IPS-NIHi11 (cell line): ENCODE measurements around the gene SPDYE9.
"Not testable (repeated sequence)": the region's sequence is repeated elsewhere in the genome, so short reads cannot be mapped to it uniquely, and the experiment has no call there.

Source experiments
- DNase-seq: peaks from one replicate; pipeline ENCODE4 v3.0.0; 2012; ENCODE audit warnings: mixed read lengths, low spot score

The SPDYE9 gene, protein sequence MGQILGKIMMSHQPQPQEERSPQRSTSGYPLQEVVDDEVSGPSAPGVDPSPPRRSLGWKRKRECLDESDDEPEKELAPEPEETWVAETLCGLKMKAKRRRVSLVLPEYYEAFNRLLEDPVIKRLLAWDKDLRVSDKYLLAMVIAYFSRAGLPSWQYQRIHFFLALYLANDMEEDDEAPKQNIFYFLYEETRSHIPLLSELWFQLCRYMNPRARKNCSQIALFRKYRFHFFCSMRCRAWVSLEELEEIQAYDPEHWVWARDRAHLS

GRCh38 chr7:73085938-73086337, at the start of gene SPDYE9:
Gene SPDYE9 (minus strand): TSS chr7:73086038. CDS start chr7:73084238, 1,800 bp downstream.
- DNase-seq, result not testable (repeated sequence)

- not testable (repeated sequence) for DNase-seq
These were observed 49.0 kb upstream of the SPDYE9 start for GRCh38 chr7:73134866-73135265.

GRCh38 chr7:73132651-73133217, 46.9 kb upstream of the SPDYE9 start:
- not testable (repeated sequence) for DNase-seq

DNA sequence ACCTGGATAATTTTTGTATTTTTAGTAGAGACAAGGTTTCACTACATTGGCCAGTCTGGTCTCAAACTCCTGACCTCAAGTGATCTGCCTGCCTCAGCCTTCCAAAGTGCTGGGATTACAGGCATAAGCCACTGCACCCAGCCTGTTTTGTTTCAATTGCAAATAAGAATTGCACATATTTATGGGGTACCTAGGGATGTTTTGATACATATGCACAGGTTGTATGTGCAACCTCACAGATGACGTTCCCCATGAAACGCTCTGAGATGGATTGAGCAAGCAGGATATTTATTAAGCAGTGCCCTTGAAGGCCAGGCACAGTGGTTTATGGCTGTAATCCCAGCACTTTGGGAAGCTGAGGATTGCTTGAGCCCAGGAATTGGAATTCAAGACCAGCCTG, 44.8 kb upstream of the SPDYE9 start:
- DNase-seq, result not testable (repeated sequence)

DNA sequence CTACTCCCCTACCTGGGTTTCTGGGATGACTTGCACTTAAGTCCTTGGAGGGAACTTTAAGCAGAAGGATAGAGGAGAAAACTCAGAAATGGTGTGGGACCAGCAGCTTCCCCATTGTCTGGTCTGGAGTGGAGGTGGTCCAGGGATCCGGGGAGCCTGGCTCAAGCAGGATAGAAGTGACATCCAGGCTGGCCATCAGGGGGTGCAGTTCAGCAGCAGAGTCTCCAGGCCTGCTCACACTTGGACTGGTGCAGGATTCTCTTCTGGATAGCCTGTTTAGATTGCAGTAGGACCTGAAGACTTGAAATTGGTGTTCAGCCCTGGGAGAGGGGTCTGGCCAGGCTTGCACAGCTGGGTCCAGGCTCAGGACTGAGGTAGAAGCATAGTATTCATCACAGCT, 38.3 kb upstream of the SPDYE9 start:
- DNase-seq, result not testable (repeated sequence)

DNA sequence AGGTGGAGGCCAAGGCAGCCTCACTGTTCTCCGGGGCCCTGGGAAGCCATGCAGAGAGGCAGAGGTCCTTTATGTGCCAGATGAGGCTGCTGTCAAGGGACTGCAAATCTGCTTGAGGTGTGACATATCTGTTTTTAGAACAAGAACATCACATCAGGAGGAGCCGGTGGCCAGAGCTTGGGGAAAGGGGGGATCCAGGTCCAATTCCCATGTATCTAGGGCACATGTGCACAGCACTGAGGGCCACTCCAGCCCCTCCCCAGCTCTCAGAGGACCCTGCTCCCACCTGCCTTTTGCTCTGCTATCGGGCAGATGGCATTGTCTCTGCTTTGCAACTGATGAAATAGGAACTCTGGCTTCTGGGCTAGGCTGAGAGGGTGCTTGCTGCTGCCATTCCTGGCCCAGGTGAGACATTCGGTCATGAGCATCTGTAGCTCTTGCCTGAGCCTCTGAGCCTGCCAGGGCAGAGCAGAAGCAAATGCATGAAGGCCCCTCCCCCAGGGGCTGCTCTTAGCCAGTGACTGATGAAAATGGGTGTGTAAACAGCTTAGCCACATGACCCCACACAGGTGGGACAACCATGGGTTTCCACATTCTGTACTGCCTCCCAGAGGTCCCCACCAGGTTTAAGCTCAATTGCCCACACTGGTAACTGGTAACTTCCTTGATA, 37.1 kb upstream of the SPDYE9 start:
- DNase-seq, result not testable (repeated sequence)

- not testable (repeated sequence) for DNase-seq
These were observed 32.3 kb upstream of the SPDYE9 start for GRCh38 chr7:73118155-73118554.

DNA sequence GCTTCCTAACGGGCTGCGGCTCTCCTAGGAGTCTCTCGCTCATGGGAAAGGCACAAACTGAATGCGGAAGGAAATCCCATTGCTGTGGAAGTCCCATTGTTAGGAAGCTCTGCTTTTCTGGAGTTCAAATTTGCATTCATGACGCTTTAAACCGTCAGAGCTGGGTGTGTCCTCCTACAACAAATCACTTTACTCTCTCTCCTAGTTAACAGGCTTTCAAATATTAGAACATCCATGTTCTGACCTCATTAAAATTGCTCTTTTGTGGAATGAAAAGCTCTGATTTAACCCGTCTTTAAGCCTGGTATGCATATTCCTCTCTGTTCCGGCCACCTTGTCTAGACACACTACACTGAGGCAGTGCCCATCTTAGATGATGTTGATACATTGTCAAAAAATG, 28.0 kb downstream of the SPDYE9 start, which contains the start of gene SPDYE11:
Gene SPDYE11 (minus strand): TSS at position 101 of the 400 bp plus-strand sequence. CDS start 1,800 bp downstream, outside the sequence.
- not testable (repeated sequence) for DNase-seq

GRCh38 chr7:73029666-73030065, 56.2 kb downstream of the SPDYE9 start, which contains the start of gene SPDYE8:
Gene SPDYE8 (minus strand): TSS chr7:73029766. CDS start chr7:73027966, 1,800 bp downstream.
- DNase-seq, result not testable (repeated sequence)
